Activated CD8-positive, alpha-beta memory T cell treated with anti-CD3 and anti-CD28 coated beads for 36 hours (primary cell): ENCODE data around the gene G6PD. TPM values are rescaled to one million over a fixed set of nuclear protein-coding genes. Genes with fewer than 3 reads are reported as not detected.

Experiments
- total RNA-seq, 2 experiments: library from RNA; stranded (reverse); gene quantifications; one replicate each; pipeline ENCODE4 v1.2.3, GENCODE V29; 2021

The G6PD gene
- total RNA-seq, 2 experiments from 2014 or later, result 110 to 121 TPM

Other genes starting within 250 kb of the G6PD start
- 1,000 to 10,000 TPM; 1,044 to 1,051 TPM for gene FLNA, start 172.2 kb downstream of the G6PD start, total RNA-seq
- 100 to 1,000 TPM; 108 to 109 TPM for gene EMD, start 167.6 kb downstream of the G6PD start, total RNA-seq
- gene RPL10, start 148.5 kb downstream of the G6PD start, total RNA-seq, result 1,000 to 10,000 TPM; 2,936 to 3,024 TPM
- gene DNASE1L1, start 137.6 kb downstream of the G6PD start, total RNA-seq, result 10 to 100 TPM; 10.8 to 11.8 TPM
- gene TAFAZZIN, start 135.3 kb downstream of the G6PD start, total RNA-seq, result 10 to 100 TPM; 48.4 to 49.9 TPM
- gene ATP6AP1, start 118.2 kb downstream of the G6PD start, total RNA-seq, result 10 to 100 TPM; 38.5 to 39.6 TPM
- 10 to 100 TPM; 87.0 to 97.3 TPM for gene GDI1, start 109.7 kb downstream of the G6PD start, total RNA-seq
- gene FAM50A, start 102.7 kb downstream of the G6PD start, total RNA-seq, result 10 to 100 TPM; 73.2 to 78.2 TPM
- 10 to 100 TPM; 32.8 to 38.4 TPM for gene PLXNA3, start 88.6 kb downstream of the G6PD start, total RNA-seq
- gene LAGE3, start 67.6 kb downstream of the G6PD start, total RNA-seq, result 10 to 100 TPM; 64.7 to 64.9 TPM
- 10 to 100 TPM; 66.4 to 68.6 TPM for gene UBL4A, start 60.2 kb downstream of the G6PD start, total RNA-seq
- 10 to 100 TPM; 34.3 to 37.2 TPM for gene SLC10A3, start 56.2 kb downstream of the G6PD start, total RNA-seq
- 10 to 100 TPM; 30.5 to 32.5 TPM for gene FAM3A, start 30.6 kb downstream of the G6PD start, total RNA-seq
- 10 to 100 TPM; 32.1 to 33.5 TPM for gene IKBKG, start 774 bp upstream of the G6PD start, total RNA-seq
- not detected for gene CTAG1A, start 38.3 kb upstream of the G6PD start, total RNA-seq
- not detected for gene CTAG1B, start 72.4 kb upstream of the G6PD start, total RNA-seq
- gene CTAG2, start 106.7 kb upstream of the G6PD start, total RNA-seq, result 10 to 100 TPM; 46.5 to 48.2 TPM
- 1 to 10 TPM; 5.6 to 6.0 TPM for gene GAB3, start 204.2 kb upstream of the G6PD start, total RNA-seq
- 100 to 1,000 TPM; 202 to 203 TPM for gene DKC1, start 216.0 kb upstream of the G6PD start, total RNA-seq